IMR-90 (cell line): ENCODE data around the gene PHKG2. TPM values are rescaled to one million over a fixed set of nuclear protein-coding genes. Genes with fewer than 3 reads are reported as not detected.

ENCODE experiments used
- ATAC-seq: fragments of 200-7000 bp; cut with Tn5 transposase; 2 replicates; pipeline ENCODE4 v1.9.1; 2020; ENCODE audit warnings: low read depth, mild to moderate bottlenecking, moderate library complexity
- BruUV-seq: library from RNA; stranded (reverse); fragments of 400-500 nt; replicated peaks from 2 replicates; lab custom pipeline; 2021; lab: Mats Ljungman, UMichigan
- CTCF ChIA-PET: fragments of 300-600 bp; formaldehyde crosslinking; extraction: SDS; loops from one replicate; lab custom pipeline; 2021; ENCODE audit warnings: antibody characterized with exemption; lab: Yijun Ruan, JAX
- POLR2A ChIA-PET: fragments of 300-600 bp; sonication (Branson Sonifier 250); formaldehyde crosslinking; loops from one replicate; lab custom pipeline; 2022; ENCODE audit warnings: antibody characterized with exemption; ENCODE audit not compliant: unreplicated experiment; lab: Charles Lee
- DNase-seq: peaks from one replicate; pipeline ENCODE4 v3.0.0; 2013
- H2AFZ ChIP-seq: replicated peaks from 2 replicates; pipeline ENCODE3; 2013; ENCODE audit warnings: low read length, mild to moderate bottlenecking; ENCODE audit not compliant: poor library complexity
- H2AK5ac ChIP-seq: 2 replicates; pipeline ENCODE4 v1.6.1; 2013; ENCODE audit warnings: low read depth, low read length, inconsistent platforms
- H2AK9ac ChIP-seq: replicated peaks from 2 replicates; pipeline ENCODE3; 2013; ENCODE audit warnings: mild to moderate bottlenecking, low read depth, low read length, moderate library complexity; ENCODE audit not compliant: poor library complexity
- H2BK120ac ChIP-seq: 2 replicates; pipeline ENCODE4 v1.6.1; 2013; ENCODE audit warnings: low read depth, low read length, inconsistent platforms
- H2BK15ac ChIP-seq: 3 replicates; pipeline ENCODE4 v1.6.1; 2013; ENCODE audit warnings: low read depth, low read length, inconsistent platforms
- H2BK20ac ChIP-seq: 2 replicates; pipeline ENCODE4 v1.6.1; 2013; ENCODE audit warnings: low read depth, mild to moderate bottlenecking, inconsistent platforms, low read length, moderate library complexity
- H2BK5ac ChIP-seq: 2 replicates; pipeline ENCODE4 v1.6.1; 2013; ENCODE audit warnings: mild to moderate bottlenecking, low read depth, low read length, inconsistent platforms; ENCODE audit not compliant: poor library complexity, severe bottlenecking
- H3K14ac ChIP-seq: replicated peaks from 2 replicates; pipeline ENCODE4 v1.6.1; 2013; ENCODE audit warnings: low read depth, low read length, inconsistent platforms
- H3K18ac ChIP-seq: 2 replicates; pipeline ENCODE4 v1.6.1; 2013; ENCODE audit warnings: low read depth, low read length, control low read depth
- H3K23ac ChIP-seq: 2 replicates; pipeline ENCODE4 v1.6.1; 2013; ENCODE audit warnings: low read depth, low read length, inconsistent platforms
- H3K27ac ChIP-seq: 2 replicates; pipeline ENCODE4 v1.5.1; 2013; ENCODE audit warnings: mild to moderate bottlenecking, control low read depth, low read length; ENCODE audit not compliant: insufficient read depth
- H3K27me3 ChIP-seq: 2 replicates; pipeline ENCODE4 v1.6.1; 2013; ENCODE audit warnings: low read length; ENCODE audit not compliant: control insufficient read depth, insufficient read depth
- H3K36me3 ChIP-seq: 2 replicates; pipeline ENCODE4 v1.6.1; 2013; ENCODE audit warnings: low read length, mixed read lengths; ENCODE audit not compliant: control insufficient read depth, insufficient read depth
- H3K4ac ChIP-seq: 2 replicates; pipeline ENCODE4 v1.6.1; 2013; ENCODE audit warnings: low read depth, low read length, inconsistent platforms
- H3K4me1 ChIP-seq: 2 replicates; pipeline ENCODE4 v1.6.1; 2013; ENCODE audit warnings: low read length, mixed read lengths; ENCODE audit not compliant: control insufficient read depth, insufficient read depth
- H3K4me2 ChIP-seq: 2 replicates; pipeline ENCODE4 v1.6.1; 2013; ENCODE audit warnings: low read depth, mild to moderate bottlenecking, control low read depth, low read length, moderate library complexity
- H3K4me3 ChIP-seq: 2 replicates; pipeline ENCODE4 v1.5.1; 2013; ENCODE audit warnings: low read depth, mild to moderate bottlenecking, control low read depth, low read length, moderate library complexity; ENCODE audit not compliant: insufficient read depth
- H3K56ac ChIP-seq: 2 replicates; pipeline ENCODE4 v1.6.1; 2013; ENCODE audit warnings: low read length, inconsistent platforms; ENCODE audit not compliant: insufficient read depth; ENCODE audit errors: extremely low read depth
- H3K79me1 ChIP-seq, 2 experiments: 2 replicates each; pipeline ENCODE4 v1.6.1; 2013; ENCODE audit warnings: low read length in 2 of 2, inconsistent platforms in 1 of 2, low read depth in 1 of 2
- H3K9ac ChIP-seq: 2 replicates; pipeline ENCODE4 v1.6.1; 2013; ENCODE audit warnings: low read depth, low read length, control low read depth
- H3K9me1 ChIP-seq: 2 replicates; pipeline ENCODE4 v1.6.1; 2013; ENCODE audit warnings: low read length, inconsistent platforms; ENCODE audit not compliant: insufficient read depth
- H3K9me3 ChIP-seq: 2 replicates; pipeline ENCODE4 v1.6.1; 2013; ENCODE audit warnings: low read length; ENCODE audit not compliant: control insufficient read depth, insufficient read depth
- H4K20me1 ChIP-seq: 2 replicates; pipeline ENCODE4 v1.6.1; 2013; ENCODE audit warnings: low read length, inconsistent platforms; ENCODE audit not compliant: insufficient read depth
- H4K5ac ChIP-seq: 2 replicates; pipeline ENCODE4 v1.6.1; 2013; ENCODE audit warnings: mild to moderate bottlenecking, low read depth, low read length, control low read depth
- H4K8ac ChIP-seq, 2 experiments: 2 replicates each; pipeline ENCODE4 v1.6.1; 2013; ENCODE audit warnings: low read depth in 2 of 2, low read length in 2 of 2, control low read depth in 1 of 2, inconsistent platforms in 1 of 2
- H4K91ac ChIP-seq: 2 replicates; pipeline ENCODE4 v1.6.1; 2013; ENCODE audit warnings: low read depth, low read length, inconsistent platforms; ENCODE audit not compliant: insufficient read depth
- BHLHE40 ChIP-seq: fragments of 150-350 bp; IDR thresholded peaks from 2 replicates; pipeline ENCODE4 v1.6.1; 2016; ENCODE audit warnings: mild to moderate bottlenecking, low read depth, low read length
- MAFK ChIP-seq: IDR thresholded peaks from 2 replicates; pipeline ENCODE4 v1.6.1; 2012; ENCODE audit warnings: low read depth, low read length, improper control_type of control experiment
- MAZ ChIP-seq: IDR thresholded peaks from 2 replicates; pipeline ENCODE4 v1.6.1; 2012; ENCODE audit warnings: low read depth, mild to moderate bottlenecking, low read length, improper control_type of control experiment, moderate library complexity, borderline replicate concordance
- MXI1 ChIP-seq: IDR thresholded peaks from 2 replicates; pipeline ENCODE4 v1.6.1; 2012; ENCODE audit warnings: low read depth, mild to moderate bottlenecking, low read length, moderate library complexity, borderline replicate concordance
- POLR2A ChIP-seq: IDR thresholded peaks from 2 replicates; pipeline ENCODE4 v1.6.1; 2012; ENCODE audit warnings: mild to moderate bottlenecking, low read depth, low read length
- WGBS, 2 experiments: methylation state at CpG; one replicate each; pipeline versions ENCODE4 v1.1.5 to v1.1.7; 2013; ENCODE audit warnings: missing lambda C conversion rate in 2 of 2; ENCODE audit not compliant: insufficient read length in 1 of 2; ENCODE audit errors: extremely low coverage in 2 of 2; 5-methylcytosine and 5-hydroxymethylcytosine counted together
- dilution Hi-C: fragments of 300-500 bp; cut with HindIII; formaldehyde crosslinking; loops from one replicate; pipeline ENCODE4 v1.14.3; 2018; ENCODE audit warnings: low sequenced_read_pairs; ENCODE audit not compliant: unreplicated experiment
- in situ Hi-C: fragments of 300-500 bp; cut with MboI; formaldehyde crosslinking; loops from 3 replicates; pipeline ENCODE4 v1.14.3; 2019; ENCODE audit warnings: low sequenced_read_pairs, inconsistent platforms, mixed read lengths
- intact Hi-C: fragments of 100-400 bp; cut with micrococcal nuclease; formaldehyde crosslinking; loops from 2 replicates; pipeline ENCODE4 v1.10.0; 2022
- polyA plus RNA-seq, 3 experiments: library from polyadenylated mRNA; depleted of rRNA; stranded (reverse); fragments of >200 nt; gene quantifications; 2 replicates each; pipeline ENCODE4 v1.2.3, GENCODE V29; 2012; ENCODE audit warnings: low replicate concordance in 1 of 3
- total RNA-seq: library from RNA; depleted of rRNA; stranded (reverse); fragments of >200 nt; gene quantifications from 2 replicates; pipeline ENCODE4 v1.2.3, GENCODE V29; 2012
- TF ChIP-seq, protein P1 (sequence below): fragments of 150-350 bp; IDR thresholded peaks from 2 replicates; pipeline ENCODE4 v1.6.1; 2017; ENCODE audit warnings: mild to moderate bottlenecking, antibody characterized with exemption, low read length, low read depth
- TF ChIP-seq, protein P2 (sequence below): conservative IDR thresholded peaks from 2 replicates; pipeline ENCODE4 v1.5.1; 2012; ENCODE audit warnings: mild to moderate bottlenecking, low read depth, low read length, improper control_type of control experiment

The PHKG2 gene
- total and polyA plus RNA-seq, 2 of the 4 experiments (the other 2 are of a cell fraction), result 26.0 to 38.9 TPM

DNA sequence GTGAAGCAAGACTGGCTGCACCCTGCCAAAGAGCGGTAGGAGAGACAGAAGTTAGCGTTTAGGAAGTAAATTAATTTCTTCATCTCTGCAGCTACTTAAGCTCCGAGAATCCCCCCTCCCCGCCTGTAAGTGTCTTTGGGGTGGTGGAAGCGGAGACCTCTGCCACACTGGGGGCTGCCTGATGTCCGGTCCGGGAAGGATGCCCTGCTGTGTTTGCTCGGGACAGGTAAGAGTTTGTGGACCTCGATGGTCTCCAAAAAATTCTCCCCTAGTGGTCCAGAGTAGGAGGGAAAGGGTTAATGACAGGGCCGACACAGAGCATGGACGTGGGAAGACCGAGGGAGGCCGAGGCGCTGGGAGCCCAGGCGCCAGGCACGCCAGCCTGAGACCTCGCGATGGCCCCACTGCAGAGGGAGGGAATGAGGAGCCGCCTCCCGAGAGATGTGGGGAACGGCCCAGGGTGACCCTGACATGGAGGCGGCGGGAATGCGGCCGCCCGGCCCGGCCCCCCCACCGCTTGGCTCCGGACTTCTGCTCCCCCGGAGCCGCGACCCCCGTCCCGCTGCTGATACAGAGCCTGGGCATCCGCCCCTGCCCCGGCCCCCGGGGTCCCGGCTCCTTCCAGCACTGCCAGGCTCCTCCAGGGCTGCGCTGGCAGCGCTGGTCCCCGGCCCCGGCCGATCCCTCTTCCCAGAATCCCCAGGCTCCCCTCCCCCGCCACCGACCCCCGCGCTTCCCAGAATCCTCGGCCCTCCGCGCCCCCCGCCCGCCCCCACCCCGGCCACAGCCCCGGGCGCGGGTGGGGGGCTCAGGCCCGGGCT lies 38.1 kb downstream of the PHKG2 start:
- H3K9me3 ChIP-seq, result no peaks in the 10 kb centered on the region
- H3K4me3 ChIP-seq, result peak overlapping the region; percentile 96
- 0 out of 2 replicates have a peak overlapping the region, but pooled peaks have one; percentile 52 for H3K23ac ChIP-seq
- H3K9me1 ChIP-seq, result peaks cover 6% of the 10 kb centered on the region; the same call in 1 of the 2 replicates
- peak overlapping the region; percentile 98 for H3K4me2 ChIP-seq
- H2BK15ac ChIP-seq, result no peak overlapping the region
- intact Hi-C loops (no loop called here), dilution Hi-C loops (no loop called here), in situ Hi-C loops (no loop called here)
- peaks cover 8% of the 10 kb centered on the region for H4K20me1 ChIP-seq
- H3K79me1 ChIP-seq, result peaks cover 11 to 37% of the 10 kb centered on the region in 2 experiments
- H4K8ac ChIP-seq, result peak overlapping the region; percentile 70 to 74; a peak in 3 of 4 replicates
- ChIA-PET POLR2A (interaction anchor here (0.6 to 1.5 kb wide), 2 partner anchors 19 to 94 kb away, joined by 4 to 13 read pairs; no protein-coding TSS in a partner anchor), CTCF (no interaction called here)
- H3K36me3 ChIP-seq, result peaks cover 29% of the 10 kb centered on the region
- H3K4ac ChIP-seq, result peak overlapping the region; percentile 71
- peak overlapping the region; percentile 17 for H2BK5ac ChIP-seq
- WGBS, 2 experiments, result 0% methylated on average over 8 of the region's 57 CpGs; no CpG with 5 or more reads in 1 of the 2 experiments
- peak overlapping the region; percentile 91 for H2AK5ac ChIP-seq
- H3K27ac ChIP-seq, result peak overlapping the region; percentile 63
- peak overlapping the region; percentile 77 for H3K9ac ChIP-seq
- peaks cover 4% of the 10 kb centered on the region for H3K4me1 ChIP-seq
- peak overlapping the region; percentile 76 for H3K14ac ChIP-seq
- no peak overlapping the region for H3K18ac ChIP-seq
- 0 out of 2 replicates have a peak overlapping the region, but pooled peaks have one; percentile 8 for H2BK120ac ChIP-seq
- H2AFZ ChIP-seq, result peak overlapping the region; percentile 95
- peak; percentile 62 for DNase-seq
- peak overlapping the region; percentile 42; the same call in 1 of the 2 replicates for H4K5ac ChIP-seq
- no peak overlapping the region for H2BK20ac ChIP-seq
- H3K56ac ChIP-seq, result peak overlapping the region; percentile 75; the same call in 1 of the 2 replicates
- peak overlapping the region; percentile 74; the same call in 1 of the 2 replicates for H4K91ac ChIP-seq
- H2AK9ac ChIP-seq, result peak overlapping the region; percentile 99
- no peak for TF ChIP-seq MAFK
- TF ChIP-seq, protein P1, sequence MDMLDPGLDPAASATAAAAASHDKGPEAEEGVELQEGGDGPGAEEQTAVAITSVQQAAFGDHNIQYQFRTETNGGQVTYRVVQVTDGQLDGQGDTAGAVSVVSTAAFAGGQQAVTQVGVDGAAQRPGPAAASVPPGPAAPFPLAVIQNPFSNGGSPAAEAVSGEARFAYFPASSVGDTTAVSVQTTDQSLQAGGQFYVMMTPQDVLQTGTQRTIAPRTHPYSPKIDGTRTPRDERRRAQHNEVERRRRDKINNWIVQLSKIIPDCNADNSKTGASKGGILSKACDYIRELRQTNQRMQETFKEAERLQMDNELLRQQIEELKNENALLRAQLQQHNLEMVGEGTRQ, result no peak
- TF ChIP-seq, protein P2, sequence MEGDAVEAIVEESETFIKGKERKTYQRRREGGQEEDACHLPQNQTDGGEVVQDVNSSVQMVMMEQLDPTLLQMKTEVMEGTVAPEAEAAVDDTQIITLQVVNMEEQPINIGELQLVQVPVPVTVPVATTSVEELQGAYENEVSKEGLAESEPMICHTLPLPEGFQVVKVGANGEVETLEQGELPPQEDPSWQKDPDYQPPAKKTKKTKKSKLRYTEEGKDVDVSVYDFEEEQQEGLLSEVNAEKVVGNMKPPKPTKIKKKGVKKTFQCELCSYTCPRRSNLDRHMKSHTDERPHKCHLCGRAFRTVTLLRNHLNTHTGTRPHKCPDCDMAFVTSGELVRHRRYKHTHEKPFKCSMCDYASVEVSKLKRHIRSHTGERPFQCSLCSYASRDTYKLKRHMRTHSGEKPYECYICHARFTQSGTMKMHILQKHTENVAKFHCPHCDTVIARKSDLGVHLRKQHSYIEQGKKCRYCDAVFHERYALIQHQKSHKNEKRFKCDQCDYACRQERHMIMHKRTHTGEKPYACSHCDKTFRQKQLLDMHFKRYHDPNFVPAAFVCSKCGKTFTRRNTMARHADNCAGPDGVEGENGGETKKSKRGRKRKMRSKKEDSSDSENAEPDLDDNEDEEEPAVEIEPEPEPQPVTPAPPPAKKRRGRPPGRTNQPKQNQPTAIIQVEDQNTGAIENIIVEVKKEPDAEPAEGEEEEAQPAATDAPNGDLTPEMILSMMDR, result no peak
- 0 out of 2 replicates have a peak, but pooled peaks have one; percentile 6 for TF ChIP-seq BHLHE40
- TF ChIP-seq MXI1, result peak; percentile 72
- peak; percentile 53; the same call in 1 of the 2 replicates for TF ChIP-seq MAZ
- TF ChIP-seq POLR2A, result peak; percentile 43
- H3K27me3 ChIP-seq, result no peaks in the 10 kb centered on the region
- BruUV-seq, result no TSS peak
- ATAC-seq, result peak; percentile 78
